Colonic mucosa (tissue), 4 donors: ENCODE results near the gene TMEM123. TPM values are rescaled to one million over a fixed set of nuclear protein-coding genes. Genes with fewer than 3 reads are reported as not detected.

Experiments used
- DNase-seq: peaks from one replicate; pipeline ENCODE4 v3.0.0-alpha.2; 2020
- H3K27ac ChIP-seq: fragments of 200-600 bp; one replicate; pipeline ENCODE4 v1.8.0; 2021
- H3K27me3 ChIP-seq: fragments of 200-600 bp; one replicate; pipeline ENCODE4 v1.8.0; 2021
- H3K36me3 ChIP-seq: fragments of 200-600 bp; one replicate; pipeline ENCODE4 v1.8.0; 2021
- H3K4me1 ChIP-seq: fragments of 200-600 bp; one replicate; pipeline ENCODE4 v1.8.0; 2021; ENCODE audit warnings: mild to moderate bottlenecking
- H3K4me3 ChIP-seq: fragments of 200-600 bp; one replicate; pipeline ENCODE4 v1.8.0; 2021
- H3K9ac ChIP-seq, 2 donors: one replicate each; pipeline ENCODE4 v1.7.0; 2013; ENCODE audit warnings: control low read depth in 2 of 2, low read depth in 2 of 2, low read length in 2 of 2
- H3K9me3 ChIP-seq: fragments of 200-600 bp; one replicate; pipeline ENCODE4 v1.8.0; 2021
- CTCF ChIP-seq: fragments of 200-600 bp; IDR thresholded peaks from one replicate; pipeline ENCODE4 v1.8.0; 2022; ENCODE audit warnings: antibody characterized with exemption, mild to moderate bottlenecking
- intact Hi-C: fragments of 100-400 bp; cut with DNase I; formaldehyde crosslinking; loops from one replicate; pipeline ENCODE4 v1.14.1; 2022
- total RNA-seq, 2 donors: library from RNA; stranded (reverse); fragmentation: NEBNext Ultra II Directional in 1 of 2; extraction: Animal tissue kit (Norgen Biotek cat#: 25700) in 1 of 2; gene quantifications; one replicate each; pipeline ENCODE4 v1.2.1, GENCODE V29; 2021
- donor health status: healthy.
- donor health status: DM: no; HTN: no; CAD: no.
- donor health status: DM: no; HTN: no; CAD: no.

TMEM123 gene
- total RNA-seq, 2 donors from 2014 or later, result 126 to 175 TPM

- no peaks in the 10 kb centered on the region for H3K36me3 ChIP-seq
- H3K9me3 ChIP-seq, result no peaks in the 10 kb centered on the region
- no peaks in the 10 kb centered on the region for H3K27me3 ChIP-seq
- intact Hi-C loops, result no loop called here
- H3K9ac ChIP-seq, result no peak overlapping the region
- no peaks in the 10 kb centered on the region for H3K4me1 ChIP-seq
- TF ChIP-seq CTCF, result no peak
- no peak overlapping the region for H3K4me3 ChIP-seq
- no peak for DNase-seq
- H3K27ac ChIP-seq, result no peak overlapping the region
Observed at GRCh38 chr11:102398297-102398696, 54.3 kb downstream of the TMEM123 start.

GRCh38 chr11:102396708-102397563 lies 55.6 kb downstream of the TMEM123 start:
- no peaks in the 10 kb centered on the region for H3K9me3 ChIP-seq
- H3K36me3 ChIP-seq, result no peaks in the 10 kb centered on the region
- no peaks in the 10 kb centered on the region for H3K4me1 ChIP-seq
- no peak for DNase-seq
- no peak overlapping the region for H3K9ac ChIP-seq
- intact Hi-C loops, result no loop called here
- no peaks in the 10 kb centered on the region for H3K27me3 ChIP-seq
- H3K4me3 ChIP-seq, result no peak overlapping the region
- H3K27ac ChIP-seq, result no peak overlapping the region
- no peak for TF ChIP-seq CTCF

- Histone ChIP-seq H3K27ac (no peak overlapping the region), H3K4me3 (no peak overlapping the region), H3K9me3 (no peaks in the 10 kb centered on the region), H3K27me3 (no peaks in the 10 kb centered on the region), H3K4me1 (no peaks in the 10 kb centered on the region), H3K9ac (no peak overlapping the region), H3K36me3 (no peaks in the 10 kb centered on the region)
- intact Hi-C loops, result no loop called here
- no peak for DNase-seq
- no peak for TF ChIP-seq CTCF
Observed at GRCh38 chr11:102395720-102396393, 56.7 kb downstream of the TMEM123 start.

GRCh38 chr11:102393272-102393730 lies 59.3 kb downstream of the TMEM123 start:
- H3K4me1 ChIP-seq, result no peaks in the 10 kb centered on the region
- intact Hi-C loops, result no loop called here
- H3K9me3 ChIP-seq, result no peaks in the 10 kb centered on the region
- H3K27ac ChIP-seq, result no peak overlapping the region
- no peaks in the 10 kb centered on the region for H3K36me3 ChIP-seq
- TF ChIP-seq CTCF, result no peak
- H3K9ac ChIP-seq, result no peak overlapping the region
- H3K27me3 ChIP-seq, result no peaks in the 10 kb centered on the region
- no peak overlapping the region for H3K4me3 ChIP-seq
- DNase-seq, result no peak

- Histone ChIP-seq H3K4me3 (no peak overlapping the region), H3K9me3 (no peaks in the 10 kb centered on the region), H3K27ac (no peak overlapping the region), H3K4me1 (no peaks in the 10 kb centered on the region), H3K27me3 (no peaks in the 10 kb centered on the region), H3K36me3 (no peaks in the 10 kb centered on the region), H3K9ac (no peak overlapping the region)
- TF ChIP-seq CTCF, result no peak
- no peak for DNase-seq
- intact Hi-C loops, result loop anchor here (2.0 kb wide), 1 partner anchor 107 kb away; no protein-coding TSS in a partner anchor
Observed at GRCh38 chr11:102391549-102392237, 60.9 kb downstream of the TMEM123 start.
